Measurements from ENCODE around the gene CCR4. TPM values are rescaled to one million over a fixed set of nuclear protein-coding genes. Genes with fewer than 3 reads are reported as not detected.
"Not testable (repeated sequence)": the region's sequence is repeated elsewhere in the genome, so short reads cannot be mapped to it uniquely, and the experiment has no call there.

The CCR4 gene
- total RNA-seq, 3 donors from 2014 or later (not counting 1 experiment from before 2014, with no cell fraction given), result 0.52 to 2.5 (median 1.4) TPM

DNA sequence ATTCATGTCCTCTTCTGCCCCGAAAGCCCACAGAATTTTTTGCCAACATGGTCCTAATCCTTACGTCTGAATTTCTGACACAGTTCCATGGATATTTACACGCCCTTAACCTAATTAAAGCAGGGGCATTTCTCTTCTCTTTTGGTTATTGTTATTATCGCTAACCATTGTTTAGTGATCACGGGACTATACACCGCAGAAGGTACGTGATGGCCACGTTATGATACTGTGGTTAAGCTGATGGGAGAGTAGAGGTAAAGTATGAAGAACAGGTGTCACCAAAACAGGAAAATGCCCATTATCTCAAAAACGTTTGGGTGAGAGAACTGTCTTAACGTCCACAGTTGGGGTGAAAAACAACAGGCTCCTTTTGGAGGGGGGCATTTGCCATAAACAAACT lies 26.4 kb downstream of the CCR4 start:
- Histone ChIP-seq H3K27ac (ENCODE audit: low read length) (no peak overlapping the region), H3K4me3 (ENCODE audit: low read length) (no peak overlapping the region), H3K36me3 (ENCODE audit: control insufficient read depth, insufficient read depth, low read length) (no peaks in the 10 kb centered on the region), H3K4me1 (ENCODE audit: control insufficient read depth, insufficient read depth, low read length) (no peaks in the 10 kb centered on the region), H3K9me3 (ENCODE audit: control insufficient read depth, insufficient read depth, low read length) (no peaks in the 10 kb centered on the region), H3K27me3 (ENCODE audit: control insufficient read depth, insufficient read depth, low read length) (no peaks in the 10 kb centered on the region)
- no peaks in the 10 kb centered on the region for H3K36me3 Mint-ChIP-seq
- H3K9me3 Mint-ChIP-seq, result no peaks in the 10 kb centered on the region
- peak in 1 of 2 donors; percentile 19 for DNase-seq
- no peak overlapping the region for H3K4me3 Mint-ChIP-seq
- WGBS (ENCODE audit: insufficient coverage), result 69% methylated on average over 10 of the region's 10 CpGs
- TF ChIP-seq, protein P1, sequence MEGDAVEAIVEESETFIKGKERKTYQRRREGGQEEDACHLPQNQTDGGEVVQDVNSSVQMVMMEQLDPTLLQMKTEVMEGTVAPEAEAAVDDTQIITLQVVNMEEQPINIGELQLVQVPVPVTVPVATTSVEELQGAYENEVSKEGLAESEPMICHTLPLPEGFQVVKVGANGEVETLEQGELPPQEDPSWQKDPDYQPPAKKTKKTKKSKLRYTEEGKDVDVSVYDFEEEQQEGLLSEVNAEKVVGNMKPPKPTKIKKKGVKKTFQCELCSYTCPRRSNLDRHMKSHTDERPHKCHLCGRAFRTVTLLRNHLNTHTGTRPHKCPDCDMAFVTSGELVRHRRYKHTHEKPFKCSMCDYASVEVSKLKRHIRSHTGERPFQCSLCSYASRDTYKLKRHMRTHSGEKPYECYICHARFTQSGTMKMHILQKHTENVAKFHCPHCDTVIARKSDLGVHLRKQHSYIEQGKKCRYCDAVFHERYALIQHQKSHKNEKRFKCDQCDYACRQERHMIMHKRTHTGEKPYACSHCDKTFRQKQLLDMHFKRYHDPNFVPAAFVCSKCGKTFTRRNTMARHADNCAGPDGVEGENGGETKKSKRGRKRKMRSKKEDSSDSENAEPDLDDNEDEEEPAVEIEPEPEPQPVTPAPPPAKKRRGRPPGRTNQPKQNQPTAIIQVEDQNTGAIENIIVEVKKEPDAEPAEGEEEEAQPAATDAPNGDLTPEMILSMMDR (IDR thresholded peaks at IDR 0.05), result no peak
- no peaks in the 10 kb centered on the region for H3K4me1 Mint-ChIP-seq
- no peak for ATAC-seq
- no peak overlapping the region for H3K27ac Mint-ChIP-seq
- intact Hi-C loops (cut with micrococcal nuclease), result no loop called here
- H3K27me3 Mint-ChIP-seq (ENCODE audit: low read depth in 2 of 2), result no peaks in the 10 kb centered on the region

DNA sequence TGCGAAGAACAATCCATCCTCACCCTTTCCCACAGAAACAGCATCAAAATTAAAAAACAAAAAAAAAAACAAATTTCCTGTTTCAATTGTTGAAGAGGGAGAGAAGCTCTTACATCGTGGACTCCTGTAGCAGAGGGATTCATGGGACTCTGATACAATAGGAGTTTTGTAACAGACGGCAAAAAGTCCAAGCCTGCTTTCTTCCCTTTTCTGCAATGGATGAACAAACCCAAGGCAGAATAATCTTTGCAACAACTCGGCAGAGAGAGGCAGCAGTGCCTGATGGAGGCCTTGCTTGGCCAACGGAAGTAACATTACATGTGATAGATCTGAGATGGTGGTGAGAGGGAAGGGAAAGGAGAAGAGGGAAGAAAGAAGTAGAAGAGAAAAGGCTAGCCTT lies 26.9 kb downstream of the CCR4 start:
- Mint-ChIP-seq H3K4me3 (no peak overlapping the region), H3K27me3 (ENCODE audit: low read depth in 2 of 2) (no peaks in the 10 kb centered on the region), H3K36me3 (no peaks in the 10 kb centered on the region), H3K9me3 (no peaks in the 10 kb centered on the region), H3K27ac (no peak overlapping the region), H3K4me1 (no peaks in the 10 kb centered on the region)
- no peaks in the 10 kb centered on the region for H3K36me3 ChIP-seq (ENCODE audit: control insufficient read depth, insufficient read depth, low read length)
- ATAC-seq (no peak), DNase-seq (no peak)
- H3K27ac ChIP-seq (ENCODE audit: low read length), result no peak overlapping the region
- no peaks in the 10 kb centered on the region for H3K27me3 ChIP-seq (ENCODE audit: control insufficient read depth, insufficient read depth, low read length)
- H3K4me3 ChIP-seq (ENCODE audit: low read length), result no peak overlapping the region
- intact Hi-C loops (cut with micrococcal nuclease), result no loop called here
- WGBS (ENCODE audit: insufficient coverage), result 85% methylated on average over 4 of the region's 5 CpGs
- TF ChIP-seq, protein P1 (IDR thresholded peaks at IDR 0.05), result no peak
- H3K4me1 ChIP-seq (ENCODE audit: control insufficient read depth, insufficient read depth, low read length), result no peaks in the 10 kb centered on the region
- H3K9me3 ChIP-seq (ENCODE audit: control insufficient read depth, insufficient read depth, low read length), result no peaks in the 10 kb centered on the region

DNA sequence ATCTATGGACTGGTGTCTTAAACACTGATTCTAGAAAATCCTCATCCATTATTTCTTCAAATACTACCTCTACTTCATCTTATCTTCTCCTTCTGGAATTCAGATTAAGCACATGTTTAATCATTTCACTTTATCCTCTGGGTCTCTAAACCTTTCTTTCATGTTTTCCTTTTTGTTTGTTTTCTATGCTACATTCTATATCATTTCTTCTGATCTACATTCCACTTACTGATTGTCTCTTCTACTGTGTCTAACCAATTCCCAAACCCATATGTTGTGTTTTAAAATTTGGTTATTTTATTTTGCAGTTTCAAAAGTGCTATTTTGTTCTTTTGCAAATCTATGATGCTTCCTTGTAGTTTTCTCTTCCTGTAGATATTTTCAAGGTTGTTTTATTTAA lies 31.7 kb downstream of the CCR4 start:
- Histone ChIP-seq H3K27ac (ENCODE audit: low read length) (no peak overlapping the region), H3K36me3 (ENCODE audit: control insufficient read depth, insufficient read depth, low read length) (no peaks in the 10 kb centered on the region), H3K4me1 (ENCODE audit: control insufficient read depth, insufficient read depth, low read length) (no peaks in the 10 kb centered on the region), H3K9me3 (ENCODE audit: control insufficient read depth, insufficient read depth, low read length) (no peaks in the 10 kb centered on the region), H3K27me3 (ENCODE audit: control insufficient read depth, insufficient read depth, low read length) (no peaks in the 10 kb centered on the region), H3K4me3 (ENCODE audit: low read length) (no peak overlapping the region)
- intact Hi-C loops (cut with micrococcal nuclease), result no loop called here
- Mint-ChIP-seq H3K36me3 (no peaks in the 10 kb centered on the region), H3K4me3 (no peak overlapping the region), H3K27ac (no peak overlapping the region), H3K27me3 (ENCODE audit: low read depth in 2 of 2) (no peaks in the 10 kb centered on the region), H3K9me3 (no peaks in the 10 kb centered on the region), H3K4me1 (no peaks in the 10 kb centered on the region)
- TF ChIP-seq, protein P1 (IDR thresholded peaks at IDR 0.05), result no peak
- ATAC-seq (no peak), DNase-seq (no peak)

DNA sequence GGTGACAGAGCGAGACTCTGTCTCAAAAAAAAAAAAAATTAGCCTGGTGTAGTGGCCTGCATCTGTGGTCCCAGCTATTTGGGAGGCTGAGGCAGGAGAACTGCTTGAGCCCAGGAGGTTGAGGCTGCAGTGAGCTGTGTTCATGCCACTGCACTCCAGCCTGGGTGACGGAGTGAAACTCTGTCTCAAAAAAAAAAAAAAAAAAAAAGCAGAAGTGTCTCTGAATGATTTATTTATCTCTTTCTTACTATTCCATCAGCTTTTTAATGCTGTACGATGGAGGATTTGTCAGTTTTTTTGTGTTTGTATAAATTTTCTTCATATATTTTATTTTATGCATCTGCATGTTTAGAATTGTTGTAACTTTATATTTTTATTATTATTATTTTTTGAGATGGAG lies 33.5 kb downstream of the CCR4 start:
- not testable (repeated sequence) for H3K9me3 Mint-ChIP-seq

More for the DNA sequence above, 33.5 kb downstream of the CCR4 start:
- ATAC-seq; intact Hi-C loops (cut with micrococcal nuclease); H3K27me3 ChIP-seq (ENCODE audit: control insufficient read depth, insufficient read depth, low read length); H3K4me3 ChIP-seq (ENCODE audit: low read length); H3K27ac ChIP-seq (ENCODE audit: low read length); H3K4me1 Mint-ChIP-seq; DNase-seq; H3K9me3 ChIP-seq (ENCODE audit: control insufficient read depth, insufficient read depth, low read length); H3K36me3 Mint-ChIP-seq; H3K36me3 ChIP-seq (ENCODE audit: control insufficient read depth, insufficient read depth, low read length); H3K27me3 Mint-ChIP-seq (ENCODE audit: low read depth in 2 of 2); H3K27ac Mint-ChIP-seq; H3K4me1 ChIP-seq (ENCODE audit: control insufficient read depth, insufficient read depth, low read length); H3K4me3 Mint-ChIP-seq: not testable (repeated sequence)
- WGBS (ENCODE audit: insufficient coverage), result 100% methylated on average over 1 of the region's 3 CpGs
